Stimulated activated CD4-positive, alpha-beta T cell treated with anti-CD3 and anti-CD28 coated beads, Interleukin-4, amount 100 ng/mL, for 48 hours (primary cell): ENCODE data around the gene STEAP1B.
"Not testable (repeated sequence)": the region's sequence is repeated elsewhere in the genome, so short reads cannot be mapped to it uniquely, and the experiment has no call there.

Experiments used
- DNase-seq, 2 donors: peaks; one replicate each; pipeline ENCODE4 v3.0.0-alpha.2; 2020; ENCODE audit warnings: low read depth in 2 of 2

Gene STEAP1B

DNA sequence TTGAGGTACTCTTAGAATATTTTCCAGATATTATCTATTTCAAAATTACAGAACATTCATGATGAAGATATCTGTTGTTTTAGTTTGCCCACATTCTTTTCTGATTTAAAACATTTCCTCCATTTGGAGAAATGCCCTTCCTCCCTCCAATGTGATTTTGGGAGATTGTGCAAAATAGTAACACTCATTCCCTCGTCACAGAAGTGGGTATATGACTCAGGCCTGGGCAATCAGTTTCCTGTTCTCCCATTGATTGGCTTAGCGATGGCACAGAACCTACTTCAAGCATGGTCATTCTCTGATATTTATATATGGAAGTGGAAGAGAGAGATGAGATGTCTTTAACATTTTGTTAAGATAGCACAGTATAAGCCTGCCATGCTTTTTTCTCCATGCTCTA, 3.1 kb downstream of the STEAP1B start:
- DNase-seq: not testable (repeated sequence)

DNA sequence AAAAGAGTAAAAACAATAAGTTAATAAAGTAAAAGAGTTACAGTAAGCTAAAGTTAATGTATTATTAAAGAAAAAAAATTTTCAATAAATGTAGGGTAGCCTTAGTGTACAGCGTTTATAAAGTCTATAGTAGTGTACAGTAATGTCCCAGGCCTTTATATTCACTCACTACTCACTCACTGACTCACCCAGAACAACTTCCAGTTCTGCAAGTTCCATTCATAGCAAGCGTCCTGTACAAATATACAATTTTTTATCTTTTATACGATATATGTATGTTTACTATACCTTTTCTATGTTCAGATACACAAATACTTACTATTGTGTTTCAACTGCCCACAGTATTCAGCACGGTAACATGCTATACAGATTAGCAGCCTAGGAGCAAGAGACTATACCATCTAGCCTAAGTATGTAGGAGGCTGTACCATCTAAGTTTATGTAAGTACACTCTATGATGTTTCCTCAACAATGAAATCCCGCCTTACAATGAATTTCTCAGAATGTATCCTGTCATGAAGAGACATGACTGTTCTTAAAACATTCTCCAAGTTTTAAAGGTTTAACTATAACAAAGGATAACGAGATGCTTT, 3.6 kb downstream of the STEAP1B start:
- not testable (repeated sequence) for DNase-seq

DNA sequence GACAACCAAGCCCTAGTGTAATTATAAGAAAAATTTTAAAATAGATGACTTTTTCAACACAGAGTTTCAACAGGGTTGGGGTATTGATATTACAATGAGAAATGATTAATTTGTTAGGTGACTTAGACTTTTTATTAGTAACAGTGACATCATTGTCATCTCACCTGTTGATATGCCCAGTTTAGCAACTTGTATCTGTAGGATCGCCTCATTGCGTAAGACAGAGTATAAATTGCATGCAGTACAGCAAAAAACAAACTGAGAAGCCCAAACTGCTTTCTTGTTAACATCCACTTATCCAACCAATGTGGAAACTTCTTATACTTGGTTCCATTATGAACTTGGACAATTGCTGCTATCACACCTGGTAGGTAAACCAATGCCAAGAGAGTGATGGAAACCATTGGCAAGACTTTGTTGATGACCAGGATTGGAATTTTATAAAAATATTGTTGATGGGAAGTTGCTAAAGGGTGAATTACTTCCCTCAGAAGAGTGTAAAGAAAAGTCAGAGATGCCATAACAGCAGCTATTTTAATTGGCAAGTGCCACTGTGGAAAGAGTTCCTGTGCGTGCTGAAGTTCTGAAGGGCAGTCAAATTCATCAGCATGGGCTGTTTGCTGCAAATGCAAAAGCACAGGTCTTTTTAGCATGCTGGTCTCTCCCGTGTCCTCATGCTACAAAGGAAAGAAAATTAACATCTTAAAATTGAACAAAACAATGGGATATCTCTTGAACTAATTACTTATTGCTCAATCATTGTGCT, 6.6 kb downstream of the STEAP1B start:
- DNase-seq: not testable (repeated sequence)

DNA sequence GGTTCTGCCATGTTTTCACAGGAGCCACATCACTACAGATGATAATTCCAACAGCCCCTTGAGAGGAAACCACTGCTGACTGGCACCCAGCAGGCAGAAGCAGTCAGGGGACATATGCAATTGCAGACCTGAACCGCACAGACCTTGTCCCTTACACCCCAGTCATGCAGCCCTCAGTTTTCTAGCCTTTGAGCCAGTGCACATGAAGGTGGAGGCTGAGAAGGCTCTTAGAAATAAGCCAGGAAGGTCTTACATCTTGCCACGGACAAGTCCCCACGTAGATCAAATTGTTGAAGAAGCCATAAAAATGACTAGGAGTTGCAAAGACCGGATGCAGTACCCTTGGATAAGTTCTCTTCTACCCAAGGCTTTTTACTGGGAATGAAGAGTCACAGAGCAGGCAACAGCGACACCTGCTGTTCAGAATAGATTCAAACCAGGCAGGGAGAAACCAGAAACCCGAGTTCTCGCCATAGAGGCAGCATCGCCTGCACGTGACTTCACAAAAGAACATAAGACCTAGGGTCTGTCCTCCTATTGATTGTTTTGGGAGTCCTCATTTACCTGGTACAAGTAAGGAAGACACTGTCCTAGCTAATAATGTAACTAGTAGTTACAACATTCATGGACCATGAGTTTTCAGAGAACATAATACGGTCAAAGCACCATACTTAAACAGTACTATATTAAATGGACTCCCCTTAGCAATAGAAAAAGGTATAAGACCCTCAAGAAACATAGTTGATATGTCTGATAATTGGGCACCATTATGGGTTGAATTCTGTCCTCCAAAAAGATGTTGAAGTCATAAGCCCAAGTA, 11.1 kb downstream of the STEAP1B start:
- peak; percentile 38 to 51 for DNase-seq

DNA sequence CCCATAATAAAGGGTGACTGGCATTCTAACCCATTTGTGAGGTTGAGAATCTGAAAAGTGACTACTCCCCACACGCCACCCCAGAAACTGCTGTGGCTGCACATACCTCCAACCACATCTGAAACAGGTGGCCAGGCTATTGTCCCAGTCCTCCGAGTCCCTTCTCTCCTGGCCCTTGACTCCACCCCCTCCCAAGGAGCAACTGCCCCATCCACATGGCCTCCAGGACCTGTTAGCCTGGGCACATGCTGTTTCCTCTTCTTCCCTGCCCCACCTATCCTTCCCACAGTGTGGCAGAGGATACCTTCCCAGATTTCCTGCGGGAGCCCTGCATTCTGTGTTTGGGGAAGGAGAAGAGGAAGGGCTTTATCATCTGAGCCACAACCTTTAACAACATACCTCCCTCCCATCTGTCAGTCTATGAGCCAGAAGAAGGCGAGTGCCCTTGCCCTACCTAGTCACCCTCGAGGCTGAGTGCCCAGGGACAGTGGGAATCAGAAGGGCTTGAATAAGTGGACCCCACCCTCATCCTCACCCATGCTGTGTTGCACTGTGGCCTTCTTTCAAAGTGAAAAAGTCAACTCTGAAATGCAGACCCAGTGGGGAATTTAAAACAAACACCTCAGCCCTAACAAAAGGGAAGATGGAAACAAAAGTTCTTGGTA, 11.9 kb downstream of the STEAP1B start:
- DNase-seq: no peak

DNA sequence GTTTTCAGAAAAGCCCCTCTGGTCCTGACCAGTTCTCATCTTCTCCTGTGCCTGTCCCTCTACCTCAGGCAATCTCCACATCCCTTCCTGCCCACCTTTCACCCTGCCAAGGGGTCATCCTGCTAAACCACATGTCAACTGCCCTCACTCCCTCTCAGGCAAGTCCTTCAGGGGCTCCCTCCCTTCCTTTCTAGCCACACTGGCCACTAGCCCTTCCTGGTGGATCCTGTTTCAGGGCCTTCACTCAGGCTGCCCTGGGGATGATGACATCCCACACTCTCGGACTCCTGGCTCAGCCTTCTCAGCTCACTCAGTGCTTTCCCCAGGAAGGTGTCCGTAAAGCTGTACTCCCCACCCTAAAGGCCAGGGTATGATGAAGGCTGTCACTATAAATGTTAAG, 13.4 kb downstream of the STEAP1B start:
- DNase-seq: no peak

DNA sequence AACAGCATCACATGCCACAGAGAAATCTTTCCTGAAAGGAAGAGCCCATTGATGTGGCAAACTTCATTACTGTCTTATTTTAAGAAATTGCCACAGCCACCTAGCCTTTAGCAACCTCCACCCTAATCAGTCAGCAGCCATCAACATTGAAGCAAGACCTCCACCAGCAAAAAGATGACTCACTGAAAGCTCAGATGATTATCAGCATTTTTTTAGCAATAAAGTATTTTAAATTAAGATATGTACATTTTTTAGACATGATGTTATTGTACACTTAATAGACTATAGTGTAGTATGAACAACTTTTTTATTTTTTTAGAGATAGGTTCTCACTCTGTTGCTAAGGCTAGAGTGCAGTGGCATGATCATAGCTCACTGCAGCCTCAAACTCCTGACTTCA, 14.8 kb downstream of the STEAP1B start:
- no peak for DNase-seq

DNA sequence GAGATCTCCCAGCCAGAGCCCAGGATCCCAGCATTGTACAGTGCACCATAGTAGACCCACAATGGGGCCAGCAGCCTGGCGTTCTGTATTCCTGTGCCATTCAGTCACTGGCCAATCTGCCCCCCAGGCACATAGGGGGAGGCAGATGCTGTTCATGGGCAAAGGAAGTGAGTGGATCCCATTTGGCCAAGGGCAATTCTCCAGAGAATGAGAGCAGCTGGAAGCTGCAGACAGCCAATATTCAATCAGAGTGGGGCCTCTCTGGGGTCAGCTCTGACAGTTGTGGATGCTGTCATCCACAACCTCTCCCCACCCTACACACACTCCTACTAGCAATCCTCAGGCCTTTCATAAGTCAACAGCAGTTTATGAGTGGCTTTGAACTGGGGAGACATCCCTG, 17.5 kb downstream of the STEAP1B start:
- no peak for DNase-seq

DNA sequence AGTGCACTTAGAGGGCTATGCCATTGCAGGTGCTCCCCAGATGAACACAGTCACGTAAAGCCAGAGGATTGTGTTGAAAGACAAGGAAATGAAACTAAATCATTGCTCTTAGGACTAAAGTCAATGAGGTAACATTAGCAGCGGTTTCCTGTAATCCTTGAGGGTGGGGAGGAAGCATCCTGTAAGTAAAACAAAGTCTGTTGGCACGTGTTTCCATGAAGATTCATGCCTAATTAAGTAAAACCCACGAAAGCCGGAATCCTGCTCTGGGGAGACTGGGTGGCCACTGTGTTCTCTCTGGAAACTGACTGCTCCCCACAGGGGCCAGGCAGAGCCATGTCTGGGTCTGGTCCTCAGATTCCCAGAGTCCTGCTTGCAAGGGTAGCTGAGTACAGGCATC, 18.3 kb downstream of the STEAP1B start:
- DNase-seq: no peak

DNA sequence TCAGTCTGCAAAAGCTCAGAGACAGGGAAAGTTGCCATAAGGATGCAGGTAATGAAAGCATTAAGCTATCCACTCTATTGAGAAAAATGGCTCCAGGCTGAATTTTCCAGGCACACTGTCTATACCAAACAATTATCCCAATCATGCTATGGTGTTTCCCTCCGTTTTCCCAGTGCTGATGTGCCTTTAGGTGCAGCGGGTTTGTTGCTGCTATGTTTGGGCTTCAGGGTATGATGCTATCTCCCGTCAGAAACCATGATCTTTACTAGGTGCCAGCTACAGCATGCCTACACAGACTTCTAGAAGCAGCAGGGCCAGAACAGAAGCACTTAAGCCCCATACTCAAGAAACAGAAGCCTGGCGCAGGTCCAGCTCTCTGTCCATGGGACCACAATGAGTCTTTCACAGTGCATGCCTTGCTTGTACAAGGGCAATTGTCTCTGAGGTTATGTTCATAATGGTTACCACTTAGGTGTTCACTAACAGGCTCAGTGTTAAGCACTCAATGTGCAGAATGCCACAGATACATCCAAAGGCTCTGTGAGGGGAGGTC, 19.4 kb downstream of the STEAP1B start:
- DNase-seq: no peak

DNA sequence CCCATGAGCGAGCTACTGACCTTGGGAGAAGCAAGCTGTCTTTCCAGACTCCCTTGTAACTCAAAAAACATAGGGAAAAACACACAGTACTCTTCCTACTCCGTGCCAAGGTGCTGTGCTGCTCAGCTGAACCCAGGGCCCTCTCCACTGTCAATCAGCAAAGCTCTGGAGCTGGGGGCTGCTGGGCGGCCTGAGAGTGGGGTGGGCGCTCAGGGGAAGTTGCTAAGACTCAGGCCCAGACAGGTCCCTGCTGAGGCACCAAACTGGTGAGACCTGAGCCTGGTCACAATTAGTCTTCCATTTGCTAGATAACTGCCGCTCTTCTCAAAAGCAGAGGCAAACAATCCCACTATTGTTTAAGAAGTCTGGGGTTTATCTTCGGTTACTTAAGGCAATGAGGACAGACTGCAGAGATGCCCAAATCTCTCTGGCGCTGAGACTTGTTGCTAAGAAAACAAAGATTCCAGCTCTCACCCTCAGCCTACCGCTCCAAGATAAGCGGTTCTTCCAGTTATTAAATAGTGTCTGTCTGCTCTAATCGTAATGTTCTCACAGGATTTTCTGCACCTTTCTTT, 22.0 kb downstream of the STEAP1B start:
- no peak for DNase-seq

DNA sequence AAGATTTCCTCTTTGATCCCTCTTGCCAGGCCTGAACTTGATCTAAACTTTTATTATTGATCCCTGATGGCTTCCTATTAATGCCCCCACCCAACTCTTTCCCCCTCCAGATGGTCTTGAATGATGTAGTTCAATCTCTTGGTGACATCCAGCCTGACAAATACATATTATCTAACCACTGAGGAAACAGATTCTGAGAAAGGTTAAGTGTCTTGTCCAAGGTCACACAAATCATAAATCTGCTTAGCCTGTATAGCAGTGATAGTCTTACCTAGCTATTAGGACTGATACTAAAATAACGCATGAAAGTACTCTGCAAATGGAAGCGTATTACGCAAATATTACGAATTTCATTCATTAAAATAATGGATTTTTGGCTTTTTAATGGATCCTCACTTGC, 22.7 kb downstream of the STEAP1B start:
- DNase-seq: no peak

DNA sequence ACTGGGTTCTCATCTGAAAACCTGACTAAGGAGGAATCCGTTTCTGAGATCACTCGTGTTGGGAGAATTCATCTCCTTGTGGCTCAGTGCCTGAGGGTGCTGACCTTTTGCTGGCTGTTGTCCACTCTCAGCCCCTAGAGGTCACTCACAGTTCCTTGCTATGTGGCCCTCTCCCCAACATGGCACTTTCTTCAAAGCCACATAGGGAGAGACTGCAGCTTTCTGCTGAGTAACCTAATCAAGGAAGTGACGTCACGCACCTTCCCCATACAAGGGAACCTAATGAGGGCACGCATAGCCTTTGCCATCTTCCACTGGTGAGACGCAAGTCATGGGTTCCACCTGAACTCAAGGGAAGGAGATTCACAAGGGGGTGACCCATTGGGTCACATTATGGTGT, 23.2 kb downstream of the STEAP1B start:
- no peak for DNase-seq

DNA sequence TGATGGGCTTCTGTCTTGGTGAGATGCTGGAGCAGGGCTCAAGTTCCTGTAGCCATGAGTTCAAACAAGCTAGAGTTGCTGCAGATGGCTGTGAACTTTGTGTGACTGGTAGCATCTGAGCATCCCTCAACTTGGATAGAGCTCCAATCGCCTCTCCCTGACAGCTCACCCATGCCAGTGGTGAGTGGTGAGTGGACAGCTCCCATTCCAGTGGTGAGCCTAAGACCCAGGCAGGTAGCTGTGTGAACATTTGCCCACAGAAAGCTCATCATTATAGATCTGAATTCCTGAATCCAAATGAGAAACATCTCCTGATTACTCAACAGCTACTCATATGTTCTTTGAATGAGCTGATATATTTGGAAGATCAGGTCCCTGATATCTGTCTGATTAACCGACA, 25.3 kb downstream of the STEAP1B start:
- no peak for DNase-seq

DNA sequence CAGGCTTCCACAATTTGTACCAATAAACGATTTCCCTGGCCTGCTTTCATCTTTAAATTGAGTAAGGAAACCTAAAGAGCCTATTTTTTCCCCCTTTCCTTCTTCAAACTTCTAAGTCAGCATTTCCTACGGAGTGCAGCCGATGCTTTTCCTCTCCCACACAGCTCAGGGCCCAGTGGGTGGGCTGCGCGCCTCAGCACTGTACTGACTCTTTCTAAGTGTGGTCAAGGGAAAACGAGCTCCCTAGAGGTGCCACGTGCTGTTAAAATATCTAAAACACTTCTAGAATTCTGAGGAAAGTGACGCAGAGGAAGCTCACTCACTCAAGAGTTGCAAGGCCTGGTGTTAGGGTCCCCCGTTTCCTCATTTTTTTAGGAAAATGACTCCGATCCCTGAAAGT, 29.0 kb downstream of the STEAP1B start:
- DNase-seq: no peak

DNA sequence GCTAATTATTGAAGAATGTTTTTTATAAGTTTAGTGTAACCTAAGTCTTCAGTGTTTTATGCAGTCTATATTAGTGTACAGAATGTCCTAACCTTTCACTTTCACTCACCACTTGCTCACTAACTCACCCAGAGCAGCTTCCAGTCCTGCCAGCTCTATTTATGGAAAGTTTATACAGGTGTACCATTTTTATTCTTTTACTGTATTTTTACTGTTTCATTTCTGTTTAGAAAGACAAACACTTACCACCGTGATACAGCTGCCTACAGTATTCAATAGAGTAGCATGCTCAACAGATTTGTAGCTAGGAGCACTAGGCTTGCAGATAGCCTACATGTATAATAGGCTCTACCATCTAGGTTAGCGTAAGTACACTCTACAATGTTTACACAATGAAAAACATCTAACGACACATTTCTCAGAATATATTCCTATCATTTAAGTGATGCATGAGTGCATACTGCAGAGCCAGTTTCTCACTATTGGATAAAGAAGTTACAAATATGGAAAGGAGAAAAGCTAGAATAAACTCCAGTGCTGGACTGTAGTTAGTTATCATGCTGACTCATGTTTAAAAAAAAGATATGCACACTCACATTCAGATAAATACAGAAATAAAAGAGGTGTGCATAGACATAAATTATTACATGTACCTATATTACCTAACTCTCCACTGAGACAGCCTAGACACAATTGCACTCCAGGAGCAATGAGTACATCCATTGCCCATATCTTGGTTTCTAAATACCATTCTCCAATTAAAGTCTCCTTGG, 30.4 kb downstream of the STEAP1B start:
- no peak for DNase-seq

DNA sequence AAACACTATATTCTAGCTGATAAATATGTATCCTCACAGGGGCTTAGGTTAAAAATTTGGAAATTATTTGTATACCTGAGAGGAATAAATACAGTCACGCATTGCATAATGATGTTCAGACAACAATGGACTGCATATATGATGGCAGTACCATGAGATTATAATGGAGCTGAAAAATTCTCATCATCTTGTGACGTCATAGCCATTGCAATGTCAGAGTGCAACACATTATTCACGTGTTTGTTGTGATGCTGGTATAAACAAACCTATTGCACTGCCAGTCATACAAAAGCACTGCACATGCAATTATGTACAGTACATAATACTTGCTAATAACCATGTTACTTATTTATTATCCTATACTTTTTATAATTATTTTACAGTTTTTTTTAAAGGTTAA, 31.4 kb downstream of the STEAP1B start:
- DNase-seq: no peak

DNA sequence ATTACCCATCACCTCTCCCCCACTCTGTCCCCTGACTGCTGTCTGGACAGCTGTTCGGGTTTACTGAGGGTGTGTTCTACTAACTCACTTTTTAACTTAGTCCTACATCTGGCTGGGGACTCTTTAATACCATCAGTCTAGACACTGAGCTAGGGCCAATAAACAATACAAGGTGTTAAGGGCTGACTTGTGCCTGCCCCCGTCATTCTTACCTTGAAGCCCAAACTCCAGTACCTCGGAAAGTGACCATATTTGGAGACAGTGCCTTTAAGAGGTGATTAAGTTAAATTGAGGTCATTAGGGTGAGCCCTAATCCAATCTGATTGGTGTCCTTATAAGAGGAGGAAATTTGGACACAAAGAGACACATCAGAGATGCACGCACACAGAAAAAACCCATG, 35.7 kb downstream of the STEAP1B start:
- no peak for DNase-seq

DNA sequence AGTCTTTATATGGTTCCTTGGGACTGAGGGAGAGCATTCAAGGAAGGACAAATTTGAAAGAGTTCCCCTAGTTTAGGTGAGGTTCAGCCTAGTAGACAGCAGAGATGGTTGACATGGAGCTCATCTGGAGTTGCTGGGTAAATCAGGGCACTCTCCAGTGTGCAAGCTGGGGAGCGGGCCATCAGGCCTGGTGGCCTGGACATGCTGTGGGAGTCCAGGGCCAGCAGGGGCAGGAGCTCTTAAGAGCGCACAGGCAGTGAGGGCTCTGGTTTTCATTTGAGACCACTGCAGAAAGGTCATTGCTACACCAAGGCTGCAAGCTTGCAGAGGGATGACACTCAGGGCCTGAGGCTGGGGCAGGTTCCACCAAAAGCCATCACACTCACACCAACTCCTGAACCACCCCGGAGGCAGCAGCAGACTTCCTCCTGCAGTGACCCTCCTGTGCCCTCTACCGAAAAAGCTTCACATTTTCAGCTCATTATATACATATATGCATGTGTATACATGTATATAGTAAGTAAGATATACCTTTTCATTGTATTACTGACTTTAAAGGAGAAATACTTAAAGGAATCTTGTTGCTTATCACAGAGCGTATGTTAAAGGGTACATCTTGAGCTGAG, 39.5 kb downstream of the STEAP1B start:
- no peak for DNase-seq

DNA sequence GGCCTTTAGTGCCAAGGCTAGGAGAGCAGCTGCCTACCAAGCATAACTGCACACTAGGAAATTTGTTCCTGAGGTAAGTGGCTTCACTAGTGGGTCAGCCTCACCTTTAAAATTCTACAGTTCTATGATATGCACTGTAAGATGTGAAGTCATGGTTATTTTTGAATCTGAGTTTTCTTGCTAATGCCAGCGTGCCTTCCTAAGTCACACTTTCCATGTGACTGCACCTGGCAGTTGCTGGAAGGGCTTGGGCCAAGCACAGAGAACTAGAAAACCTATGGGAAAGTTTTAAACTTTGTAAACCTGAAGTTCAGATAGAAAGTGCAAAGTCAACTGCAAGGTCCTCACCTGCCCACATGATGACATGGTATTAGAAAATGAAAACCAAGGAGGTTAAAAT, 42.5 kb downstream of the STEAP1B start:
- no peak for DNase-seq
